GM19099 (cell line): Measurements from ENCODE around the gene CAMTA1.

Experiments used
- POLR2A ChIP-seq: IDR thresholded peaks from 3 replicates; pipeline ENCODE4 v1.6.1; 2011; ENCODE audit warnings: low read depth; ENCODE audit not compliant: insufficient read length; ENCODE audit errors: extremely low read depth

CAMTA1 gene

DNA sequence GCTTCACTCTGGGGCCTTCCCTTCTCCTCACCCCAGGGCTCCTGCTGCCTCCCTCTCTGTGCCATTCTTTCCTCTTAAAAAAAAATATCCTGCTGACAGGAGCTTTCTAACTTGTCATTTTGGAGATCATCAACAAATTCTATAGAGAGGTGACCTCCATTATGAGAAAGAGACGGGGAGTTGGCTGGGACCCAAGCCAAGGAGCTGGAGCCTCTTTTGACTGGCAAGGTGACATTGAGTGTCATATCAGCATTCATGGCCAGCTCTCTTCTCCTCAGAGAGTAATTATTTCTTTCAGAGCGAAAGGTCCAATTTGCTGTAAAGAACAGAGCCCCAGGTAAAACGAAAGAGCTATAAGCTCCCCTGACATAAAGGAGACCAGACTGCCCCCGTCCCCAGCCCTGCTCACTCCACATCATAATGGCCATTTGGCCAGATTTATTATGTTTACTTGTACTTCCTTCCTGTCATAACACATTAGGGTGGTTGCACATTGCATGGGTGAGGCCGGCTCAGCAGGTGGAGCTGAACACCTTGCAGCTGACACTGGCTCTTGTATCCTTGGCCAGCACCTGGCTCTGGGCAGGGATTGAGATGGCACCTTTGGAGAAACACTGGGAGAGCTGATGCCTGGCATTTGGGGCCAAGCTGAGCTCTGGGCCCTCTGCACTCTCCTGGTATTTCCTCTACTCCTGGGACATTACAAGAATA lies 581.9 kb downstream of the CAMTA1 start:
- TF ChIP-seq POLR2A = no peak

DNA sequence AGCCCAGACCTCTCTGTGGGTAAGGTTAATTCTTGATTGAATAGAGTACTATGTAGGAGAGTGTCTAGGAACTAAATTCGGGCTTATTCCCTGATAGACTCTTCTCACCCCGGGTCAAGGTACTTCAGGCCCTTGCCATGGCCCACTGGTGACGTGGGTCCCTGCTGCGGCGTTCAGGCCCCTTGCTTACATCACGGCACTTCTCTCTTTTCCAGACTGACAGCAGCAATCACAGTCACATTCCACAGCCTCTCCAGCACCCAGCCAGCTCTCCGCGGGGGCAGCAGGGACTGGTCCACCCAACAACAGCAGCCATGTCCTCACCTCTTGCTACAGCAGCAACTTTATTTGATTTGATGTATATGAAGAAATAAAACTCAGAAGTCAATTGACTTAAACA lies 584.6 kb downstream of the CAMTA1 start:
- no peak for TF ChIP-seq POLR2A

DNA sequence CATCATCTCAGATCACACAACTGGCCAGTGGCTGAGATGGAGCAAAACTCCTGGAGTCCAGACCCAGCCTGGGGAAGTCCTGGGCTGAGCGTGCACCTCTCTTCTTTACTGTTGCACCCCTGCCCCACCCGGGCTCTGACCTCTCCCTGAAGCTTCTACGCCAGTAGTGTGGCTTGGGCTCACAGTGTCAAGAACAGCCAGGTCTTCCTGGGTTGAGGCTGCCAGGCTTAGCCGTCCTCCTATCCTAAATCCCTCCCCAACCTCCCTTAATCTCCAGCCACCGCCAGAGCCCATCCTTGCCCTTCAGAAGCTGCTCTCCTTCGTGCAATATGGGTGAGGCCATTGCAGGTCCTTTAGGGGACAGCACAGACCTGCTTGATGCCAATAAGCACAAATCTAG lies 586.7 kb downstream of the CAMTA1 start:
- TF ChIP-seq POLR2A = no peak

GRCh38 chr1:7372477-7373120 lies 587.3 kb downstream of the CAMTA1 start:
- no peak for TF ChIP-seq POLR2A

GRCh38 chr1:7373251-7373650 lies 588.0 kb downstream of the CAMTA1 start:
- TF ChIP-seq POLR2A = no peak

GRCh38 chr1:7373876-7374562 lies 588.8 kb downstream of the CAMTA1 start:
- no peak for TF ChIP-seq POLR2A

DNA sequence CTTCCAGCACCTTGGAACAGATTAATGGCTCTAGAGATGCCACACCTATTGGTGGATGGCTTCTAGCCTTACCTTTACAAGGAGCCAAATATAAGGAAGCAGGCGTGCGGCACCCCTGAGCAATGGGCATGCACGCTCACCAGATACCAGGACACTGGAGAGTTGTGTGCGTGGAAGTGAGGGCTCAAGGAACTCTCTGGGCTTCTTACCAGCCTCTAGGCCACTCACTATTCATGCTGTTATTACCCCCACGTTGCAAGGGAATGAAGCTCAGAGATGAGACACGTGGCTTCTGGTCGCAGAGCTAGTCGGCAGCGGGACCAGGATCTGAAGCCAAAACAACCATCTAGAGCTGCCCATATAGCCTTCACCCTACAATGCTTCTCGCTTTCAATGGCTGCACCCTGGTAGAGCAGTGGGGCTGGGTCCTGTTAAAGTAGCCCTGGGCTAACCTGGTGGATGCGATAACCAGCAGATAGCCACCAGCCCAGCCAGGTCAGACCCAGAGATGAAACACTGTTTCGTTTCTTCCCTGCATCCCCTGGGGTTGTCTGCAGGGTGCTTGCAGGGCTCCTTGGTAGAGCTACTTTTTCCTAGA lies 589.4 kb downstream of the CAMTA1 start:
- no peak for TF ChIP-seq POLR2A

DNA sequence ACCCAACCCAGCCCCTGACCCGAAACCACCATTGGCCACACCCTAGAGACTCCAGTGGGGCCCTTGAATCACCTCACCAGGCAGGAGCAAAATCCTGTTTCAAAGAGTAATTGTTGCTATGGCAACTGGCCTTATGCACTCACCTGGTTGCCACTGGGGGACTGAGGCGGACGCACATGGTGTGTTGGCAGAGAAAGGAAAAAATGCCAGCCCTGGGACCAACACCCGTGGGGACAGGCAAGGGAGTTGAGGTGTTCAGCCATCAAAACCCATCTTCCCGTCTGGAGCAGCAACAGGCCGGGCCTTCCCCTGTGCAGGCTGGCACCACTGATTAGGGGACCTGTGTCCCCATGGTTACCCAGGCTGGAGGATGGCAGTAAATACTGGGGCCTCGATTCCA lies 590.1 kb downstream of the CAMTA1 start:
- no peak for TF ChIP-seq POLR2A

DNA sequence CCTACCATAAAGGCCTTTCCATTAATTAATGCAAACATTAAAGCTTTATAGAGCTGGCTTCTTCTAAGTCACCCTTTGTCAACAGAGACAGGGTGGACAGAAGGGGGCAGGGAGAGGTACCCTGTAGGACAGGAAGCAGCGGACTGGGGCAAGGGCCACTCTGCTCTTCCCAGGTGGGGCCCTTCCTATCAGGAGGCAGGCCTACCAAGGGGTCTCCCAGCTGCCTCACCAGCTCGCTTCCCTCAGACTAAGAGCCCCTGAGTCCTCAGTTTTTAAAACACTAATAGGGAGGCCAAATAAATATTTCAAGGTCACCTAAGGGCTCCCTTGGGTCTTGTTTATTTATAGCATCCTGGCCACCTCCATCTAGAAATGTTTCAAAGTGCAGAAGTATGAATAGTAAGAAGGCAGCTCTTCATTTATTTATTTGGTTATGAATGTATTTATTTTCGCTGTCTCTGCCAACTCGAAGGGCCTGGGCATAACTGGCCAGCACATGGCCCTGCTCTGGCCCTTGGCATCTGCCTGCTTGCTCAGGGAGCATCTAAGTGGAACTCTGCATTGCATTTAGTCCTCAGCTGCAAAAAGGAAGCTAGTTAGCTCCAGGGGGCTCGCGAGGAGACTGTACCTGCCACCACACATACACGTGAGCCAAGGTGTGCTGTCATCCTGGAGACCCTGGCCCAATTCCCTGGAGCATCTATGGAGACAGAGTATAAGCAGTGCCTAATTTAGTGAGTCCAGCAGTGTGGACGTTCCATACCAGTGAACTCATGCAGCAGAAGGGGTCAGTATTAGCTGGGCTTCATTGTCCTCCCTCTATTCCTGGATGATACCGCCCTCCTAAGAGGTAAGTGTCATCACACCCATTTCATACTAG lies 590.8 kb downstream of the CAMTA1 start:
- no peak for TF ChIP-seq POLR2A

- TF ChIP-seq POLR2A = no peak
These were observed 591.4 kb downstream of the CAMTA1 start for GRCh38 chr1:7376676-7377075.

- no peak for TF ChIP-seq POLR2A
These were observed 593.3 kb downstream of the CAMTA1 start for GRCh38 chr1:7378346-7379130.

- no peak for TF ChIP-seq POLR2A
These were observed 594.3 kb downstream of the CAMTA1 start for GRCh38 chr1:7379441-7379971.

GRCh38 chr1:7380712-7381111 lies 595.5 kb downstream of the CAMTA1 start:
- TF ChIP-seq POLR2A = no peak

GRCh38 chr1:7382971-7383370 lies 597.7 kb downstream of the CAMTA1 start:
- TF ChIP-seq POLR2A = no peak
